SK-N-SH (cell line): ENCODE results near the gene MREG. TPM values are rescaled to one million over a fixed set of nuclear protein-coding genes. Genes with fewer than 3 reads are reported as not detected.

Source experiments
- CTCF ChIA-PET: fragments of 300-600, 350-600 bp; formaldehyde crosslinking; extraction: SDS; loops from one replicate; lab custom pipeline; 2021; lab: Yijun Ruan, JAX
- POLR2A ChIA-PET: fragments of 350-600 bp; sonication (Branson Sonifier 250); formaldehyde crosslinking; extraction: SDS; loops from one replicate; lab custom pipeline; 2020; ENCODE audit warnings: antibody characterized with exemption, inconsistent platforms; lab: Yijun Ruan, JAX
- DNase-seq: peaks from one replicate; pipeline ENCODE4 v3.0.0; 2012
- H2AFZ ChIP-seq: fragments of 200-600 bp; sonication (generic); 2 replicates; pipeline ENCODE4 v1.8.1; 2016; ENCODE audit warnings: antibody characterized with exemption, mild to moderate bottlenecking, low read depth
- H3F3A ChIP-seq: fragments of 200-600 bp; sonication (generic); replicated peaks from 2 replicates; pipeline ENCODE3; 2016; ENCODE audit warnings: antibody characterized with exemption, mild to moderate bottlenecking; ENCODE audit not compliant: insufficient read depth
- H3K27ac ChIP-seq, 2 experiments: fragments of 200-500 bp in 1 of 2; fragments of 200-600 bp in 1 of 2; sonication (Bioruptor generic) in 1 of 2; sonication (generic), shearing (Covaris generic) in 1 of 2; 2 replicates each; pipeline versions ENCODE4 v1.5.1 to v1.6.1; 2014 to 2016; ENCODE audit warnings: low read depth in 2 of 2, inconsistent platforms in 1 of 2, low read length in 1 of 2, mild to moderate bottlenecking in 1 of 2, mixed read lengths in 1 of 2
- H3K27me3 ChIP-seq: fragments of 200-600 bp; sonication (generic), shearing (Covaris generic); 2 replicates; pipeline ENCODE4 v1.6.1; 2016; ENCODE audit warnings: mixed run types; ENCODE audit not compliant: insufficient read depth
- H3K36me3 ChIP-seq, 2 experiments: fragments of 200-500 bp in 1 of 2; fragments of 200-600 bp in 1 of 2; sonication (Bioruptor generic) in 1 of 2; sonication (generic) in 1 of 2; replicated peaks in 1 of 2; 2 replicates each; pipeline versions ENCODE3 to v1.5.1; 2014 to 2016; ENCODE audit warnings: low read length in 1 of 2, mild to moderate bottlenecking in 1 of 2; ENCODE audit not compliant: insufficient read depth in 2 of 2, control insufficient read depth in 1 of 2
- H3K4me1 ChIP-seq, 2 experiments: fragments of 200-500 bp in 1 of 2; fragments of 200-600 bp in 1 of 2; sonication (Bioruptor generic) in 1 of 2; sonication (generic), shearing (Covaris generic) in 1 of 2; 2 replicates each; pipeline versions ENCODE4 v1.5.1 to v1.6.1; 2014 to 2016; ENCODE audit warnings: low read depth in 1 of 2, low read length in 1 of 2, mixed run types in 1 of 2; ENCODE audit not compliant: insufficient read depth in 2 of 2, control insufficient read depth in 1 of 2
- H3K4me2 ChIP-seq: fragments of 200-600 bp; sonication (generic), shearing (Covaris generic); 2 replicates; pipeline ENCODE4 v1.6.1; 2017; ENCODE audit warnings: mixed run types
- H3K4me3 ChIP-seq, 2 experiments: fragments of 200-500 bp in 1 of 2; fragments of 200-600 bp in 1 of 2; sonication (Bioruptor generic) in 1 of 2; sonication (generic), shearing (Covaris generic) in 1 of 2; 2 replicates each; pipeline versions ENCODE4 v1.5.1 to v1.8.1; 2014 to 2016; ENCODE audit warnings: low read depth in 2 of 2, inconsistent platforms in 1 of 2, low read length in 1 of 2, mild to moderate bottlenecking in 1 of 2, mixed read lengths in 1 of 2, moderate library complexity in 1 of 2
- H3K79me2 ChIP-seq: fragments of 200-600 bp; sonication (generic); 2 replicates; pipeline ENCODE4 v1.8.1; 2017; ENCODE audit warnings: mild to moderate bottlenecking; ENCODE audit not compliant: insufficient read depth
- H3K9ac ChIP-seq: fragments of 200-600 bp; sonication (generic); 2 replicates; pipeline ENCODE4 v1.6.1; 2017; ENCODE audit warnings: mixed run types
- H3K9me2 ChIP-seq: fragments of 200-600 bp; sonication (generic); 2 replicates; pipeline ENCODE4 v1.6.1; 2017; ENCODE audit warnings: mixed run types
- H3K9me3 ChIP-seq: fragments of 200-600 bp; sonication (generic); 2 replicates; pipeline ENCODE4 v1.6.1; 2017; ENCODE audit warnings: mixed run types, mild to moderate bottlenecking, moderate library complexity
- H4K20me1 ChIP-seq: fragments of 200-600 bp; sonication (generic); 2 replicates; pipeline ENCODE4 v1.6.1; 2017; ENCODE audit warnings: mild to moderate bottlenecking, mixed run types; ENCODE audit not compliant: insufficient read depth
- EP300 ChIP-seq, 2 experiments: IDR thresholded peaks; 2 replicates each; pipeline versions ENCODE4 v1.4.0 to v1.6.1; 2012; ENCODE audit warnings: borderline replicate concordance in 1 of 2, low read depth in 1 of 2, low read length in 1 of 2
- MXI1 ChIP-seq: IDR thresholded peaks from 2 replicates; pipeline ENCODE4 v1.6.1; 2012; ENCODE audit warnings: mild to moderate bottlenecking, low read depth, low read length, improper control_type of control experiment
- NFIC ChIP-seq: IDR thresholded peaks from 2 replicates; pipeline ENCODE4 v1.4.0; 2012; ENCODE audit warnings: borderline replicate concordance
- RAD21 ChIP-seq: IDR thresholded peaks from 2 replicates; pipeline ENCODE4 v1.6.1; 2012; ENCODE audit warnings: mild to moderate bottlenecking, low read length
- SMC3 ChIP-seq: IDR thresholded peaks from 2 replicates; pipeline ENCODE4 v1.6.1; 2012; ENCODE audit warnings: low read depth, low read length, improper control_type of control experiment
- YY1 ChIP-seq: IDR thresholded peaks from 2 replicates; pipeline ENCODE4 v1.4.0; 2012; ENCODE audit warnings: low read depth, mild to moderate bottlenecking
- WGBS: methylation state at CpG from one replicate; pipeline ENCODE4 v1.1.6; 2017; ENCODE audit warnings: low lambda C conversion rate; 5-methylcytosine and 5-hydroxymethylcytosine counted together
- polyA plus RNA-seq, 3 experiments: library from polyadenylated mRNA; depleted of rRNA; stranded (reverse); fragments of >200 nt; gene quantifications; 2 replicates each; pipeline ENCODE4 v1.2.3, GENCODE V29; 2012
- TF ChIP-seq, protein P1 (sequence below): fragments of 200-600 bp; sonication (generic); IDR thresholded peaks from 2 replicates; pipeline ENCODE4 v1.6.1; 2017; ENCODE audit warnings: antibody characterized with exemption, mild to moderate bottlenecking, moderate library complexity
- TF ChIP-seq, protein P2 (sequence below): IDR thresholded peaks from 2 replicates; pipeline ENCODE4 v1.6.1; 2012; ENCODE audit warnings: mild to moderate bottlenecking, low read depth, low read length, moderate library complexity

MREG gene
- polyA plus RNA-seq, 1 of the 3 experiments (the other 2 are of a cell fraction): 2.5 TPM

DNA sequence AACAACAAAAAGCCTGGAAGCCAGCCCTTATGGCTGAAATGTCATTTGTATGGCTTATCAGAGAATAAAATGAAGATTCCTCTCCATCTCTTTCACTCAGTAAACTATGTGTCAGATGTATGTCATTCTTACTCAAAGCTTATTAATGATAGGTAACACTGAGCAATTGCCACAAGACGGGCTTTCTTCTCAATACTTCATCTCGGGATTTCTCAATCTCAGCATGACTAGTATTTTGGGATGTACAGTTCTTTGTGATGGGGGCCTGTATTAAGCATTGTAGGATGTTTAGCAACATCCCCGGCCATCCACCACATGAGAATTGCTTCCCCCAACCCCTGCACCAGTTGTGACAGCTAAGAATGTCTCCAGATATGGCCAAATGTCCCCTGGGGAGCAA lies 80.2 kb downstream of the MREG start:
- Histone ChIP-seq H2AFZ (no peak overlapping the region), H3K4me3 (no peak overlapping the region), H3F3A (peaks cover 12% of the 10 kb centered on the region), H4K20me1 (no peaks in the 10 kb centered on the region), H3K9me3 (no peaks in the 10 kb centered on the region), H3K4me1 (peaks cover 2 to 28% of the 10 kb centered on the region in 2 experiments; a peak in 3 of 4 replicates), H3K9me2 (no peaks in the 10 kb centered on the region), H3K27ac (no peak overlapping the region), H3K27me3 (no peaks in the 10 kb centered on the region), H3K79me2 (no peaks in the 10 kb centered on the region), H3K9ac (no peak overlapping the region), H3K4me2 (no peak overlapping the region), H3K36me3 (no peaks in the 10 kb centered on the region)
- ChIA-PET POLR2A (no interaction called here), CTCF (interaction anchor here (1.1 to 4.1 kb wide), 6 partner anchors 11 to 972 kb away, joined by 3 to 53 read pairs (median 4); no protein-coding TSS in a partner anchor)
- no peak for DNase-seq
- 68% methylated on average over 3 of the region's 3 CpGs for WGBS
- no peak for TF ChIP-seq NFIC
- TF ChIP-seq EP300 (IDR thresholded peaks at IDR 0.05; ENCODE audit: borderline replicate concordance in 1 of 2, low read depth in 1 of 2, low read length in 1 of 2): no peak
- no peak for TF ChIP-seq YY1
- TF ChIP-seq MXI1: no peak
- TF ChIP-seq, protein P1, sequence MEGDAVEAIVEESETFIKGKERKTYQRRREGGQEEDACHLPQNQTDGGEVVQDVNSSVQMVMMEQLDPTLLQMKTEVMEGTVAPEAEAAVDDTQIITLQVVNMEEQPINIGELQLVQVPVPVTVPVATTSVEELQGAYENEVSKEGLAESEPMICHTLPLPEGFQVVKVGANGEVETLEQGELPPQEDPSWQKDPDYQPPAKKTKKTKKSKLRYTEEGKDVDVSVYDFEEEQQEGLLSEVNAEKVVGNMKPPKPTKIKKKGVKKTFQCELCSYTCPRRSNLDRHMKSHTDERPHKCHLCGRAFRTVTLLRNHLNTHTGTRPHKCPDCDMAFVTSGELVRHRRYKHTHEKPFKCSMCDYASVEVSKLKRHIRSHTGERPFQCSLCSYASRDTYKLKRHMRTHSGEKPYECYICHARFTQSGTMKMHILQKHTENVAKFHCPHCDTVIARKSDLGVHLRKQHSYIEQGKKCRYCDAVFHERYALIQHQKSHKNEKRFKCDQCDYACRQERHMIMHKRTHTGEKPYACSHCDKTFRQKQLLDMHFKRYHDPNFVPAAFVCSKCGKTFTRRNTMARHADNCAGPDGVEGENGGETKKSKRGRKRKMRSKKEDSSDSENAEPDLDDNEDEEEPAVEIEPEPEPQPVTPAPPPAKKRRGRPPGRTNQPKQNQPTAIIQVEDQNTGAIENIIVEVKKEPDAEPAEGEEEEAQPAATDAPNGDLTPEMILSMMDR: no peak
- TF ChIP-seq, protein P2, sequence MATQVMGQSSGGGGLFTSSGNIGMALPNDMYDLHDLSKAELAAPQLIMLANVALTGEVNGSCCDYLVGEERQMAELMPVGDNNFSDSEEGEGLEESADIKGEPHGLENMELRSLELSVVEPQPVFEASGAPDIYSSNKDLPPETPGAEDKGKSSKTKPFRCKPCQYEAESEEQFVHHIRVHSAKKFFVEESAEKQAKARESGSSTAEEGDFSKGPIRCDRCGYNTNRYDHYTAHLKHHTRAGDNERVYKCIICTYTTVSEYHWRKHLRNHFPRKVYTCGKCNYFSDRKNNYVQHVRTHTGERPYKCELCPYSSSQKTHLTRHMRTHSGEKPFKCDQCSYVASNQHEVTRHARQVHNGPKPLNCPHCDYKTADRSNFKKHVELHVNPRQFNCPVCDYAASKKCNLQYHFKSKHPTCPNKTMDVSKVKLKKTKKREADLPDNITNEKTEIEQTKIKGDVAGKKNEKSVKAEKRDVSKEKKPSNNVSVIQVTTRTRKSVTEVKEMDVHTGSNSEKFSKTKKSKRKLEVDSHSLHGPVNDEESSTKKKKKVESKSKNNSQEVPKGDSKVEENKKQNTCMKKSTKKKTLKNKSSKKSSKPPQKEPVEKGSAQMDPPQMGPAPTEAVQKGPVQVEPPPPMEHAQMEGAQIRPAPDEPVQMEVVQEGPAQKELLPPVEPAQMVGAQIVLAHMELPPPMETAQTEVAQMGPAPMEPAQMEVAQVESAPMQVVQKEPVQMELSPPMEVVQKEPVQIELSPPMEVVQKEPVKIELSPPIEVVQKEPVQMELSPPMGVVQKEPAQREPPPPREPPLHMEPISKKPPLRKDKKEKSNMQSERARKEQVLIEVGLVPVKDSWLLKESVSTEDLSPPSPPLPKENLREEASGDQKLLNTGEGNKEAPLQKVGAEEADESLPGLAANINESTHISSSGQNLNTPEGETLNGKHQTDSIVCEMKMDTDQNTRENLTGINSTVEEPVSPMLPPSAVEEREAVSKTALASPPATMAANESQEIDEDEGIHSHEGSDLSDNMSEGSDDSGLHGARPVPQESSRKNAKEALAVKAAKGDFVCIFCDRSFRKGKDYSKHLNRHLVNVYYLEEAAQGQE: no peak

DNA sequence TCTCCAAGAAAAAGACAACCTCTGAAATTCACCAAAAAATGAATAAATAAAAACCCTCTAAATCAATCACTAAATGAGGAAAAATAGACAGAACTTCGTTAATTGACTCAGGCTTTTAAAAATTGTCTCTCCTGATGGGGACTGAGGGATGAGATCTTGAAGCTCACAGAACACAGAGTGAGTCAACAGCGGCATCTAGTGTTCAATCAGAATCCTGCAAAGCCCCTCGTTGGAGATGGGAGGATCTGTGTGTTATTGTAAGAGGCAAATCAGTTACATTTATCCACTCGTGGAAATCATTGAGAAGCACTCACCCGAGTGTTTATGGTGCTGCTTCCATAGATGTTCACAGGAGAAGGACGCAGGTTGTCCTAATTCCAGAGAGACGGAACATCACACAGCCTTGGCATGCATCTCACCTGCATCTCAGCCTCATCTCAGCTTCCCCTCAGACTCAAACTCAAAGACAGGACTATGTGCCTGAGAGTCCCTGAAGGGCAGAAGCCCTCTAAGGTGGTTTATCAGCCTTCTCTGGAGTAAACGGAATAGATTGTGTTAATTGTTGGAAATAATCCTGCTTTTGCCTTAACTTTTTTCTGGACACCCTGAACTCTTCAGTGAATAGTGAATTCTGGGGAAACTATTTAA lies 82.0 kb downstream of the MREG start:
- POLR2A ChIA-PET: no interaction called here
- peaks cover 2 to 28% of the 10 kb centered on the region in 2 experiments; a peak in 3 of 4 replicates for H3K4me1 ChIP-seq
- no peaks in the 10 kb centered on the region for H4K20me1 ChIP-seq
- H3K79me2 ChIP-seq: no peaks in the 10 kb centered on the region
- CTCF ChIA-PET: interaction anchor here (0.5 to 4.1 kb wide), 52 partner anchors 8 to 1514 kb away, joined by 3 to 53 read pairs (median 4); partner anchors contain the start of gene ATIC
- TF ChIP-seq, protein P1: peak; percentile 98
- no peak for TF ChIP-seq MXI1
- no peak for TF ChIP-seq NFIC
- peak; percentile 82 for TF ChIP-seq SMC3
- TF ChIP-seq RAD21: peak; percentile 97
- H3K27me3 ChIP-seq: no peaks in the 10 kb centered on the region
- H3K27ac ChIP-seq: peak overlapping the region in 1 of 2 experiments; percentile 40; a peak in 1 of 4 replicates
- 2% methylated on average over 8 of the region's 8 CpGs for WGBS
- peak; percentile 62 for DNase-seq
- H3F3A ChIP-seq: peaks cover 12% of the 10 kb centered on the region
- no peaks in the 10 kb centered on the region for H3K36me3 ChIP-seq
- no peak overlapping the region for H3K9ac ChIP-seq
- peak overlapping the region; percentile 22; the same call in 1 of the 2 replicates for H2AFZ ChIP-seq
- peak overlapping the region in 1 of 2 experiments; percentile 21; a peak in 1 of 4 replicates for H3K4me3 ChIP-seq
- H3K9me2 ChIP-seq: no peaks in the 10 kb centered on the region
- peak overlapping the region; percentile 46; the same call in 1 of the 2 replicates for H3K4me2 ChIP-seq
- H3K9me3 ChIP-seq: no peaks in the 10 kb centered on the region
